ENCODE results near the gene ASCL3. TPM values are rescaled to one million over a fixed set of nuclear protein-coding genes. Genes with fewer than 3 reads are reported as not detected.
"Not testable (repeated sequence)": the region's sequence is repeated elsewhere in the genome, so short reads cannot be mapped to it uniquely, and the experiment has no call there.

ASCL3 gene
- total RNA-seq, 1 donor from 2014 or later, result not detected

- Histone ChIP-seq H3K36me3 (ENCODE audit: insufficient read depth, low read length) (no peaks in the 10 kb centered on the region), H3K27ac (ENCODE audit: low read depth, low read length) (no peak overlapping the region), H3K9me3 (ENCODE audit: insufficient read depth, low read depth, low read length) (no peaks in the 10 kb centered on the region), H3K9ac (ENCODE audit: low read length) (no peak overlapping the region), H3K27me3 (ENCODE audit: insufficient read depth, low read length) (no peaks in the 10 kb centered on the region), H3K4me3 (ENCODE audit: insufficient read depth, low read depth, low read length) (no peak overlapping the region), H3K4me2 (ENCODE audit: low read length) (no peak overlapping the region), H3K4me1 (ENCODE audit: insufficient read depth, low read length) (peaks cover 14% of the 10 kb centered on the region), H2AFZ (ENCODE audit: low read depth, low read length) (no peak overlapping the region), H3K79me2 (ENCODE audit: insufficient read depth, low read length) (no peaks in the 10 kb centered on the region), H4K20me1 (ENCODE audit: insufficient read depth, low read length) (peaks cover 5% of the 10 kb centered on the region)
- Mint-ChIP-seq H3K4me1 (ENCODE audit: low read depth, unreplicated experiment) (peaks cover 19% of the 10 kb centered on the region), H3K4me3 (ENCODE audit: unreplicated experiment) (no peak overlapping the region), H3K27me3 (ENCODE audit: low read depth, unreplicated experiment) (peaks cover 2% of the 10 kb centered on the region), H3K27ac (ENCODE audit: unreplicated experiment) (no peak overlapping the region), H3K36me3 (ENCODE audit: low read depth, unreplicated experiment) (peaks cover 7% of the 10 kb centered on the region), H3K9me3 (ENCODE audit: unreplicated experiment) (no peaks in the 10 kb centered on the region)
- no peak for FAIRE-seq
- TF ChIP-seq EZH2 (IDR thresholded peaks at IDR 0.05; ENCODE audit: insufficient read depth, low read length) (no peak), CTCF (IDR thresholded peaks at IDR 0.05; ENCODE audit: insufficient read depth, low read depth, low read length) (no peak)
- DNase-seq (ENCODE audit: low read depth), result no peak
These were observed 42.6 kb upstream of the ASCL3 start for GRCh38 chr11:8985462-8985861.

GRCh38 chr11:8983552-8983951 is 40.7 kb upstream of the ASCL3 start:
- Histone ChIP-seq H3K27ac (ENCODE audit: low read depth, low read length) (no peak overlapping the region), H3K79me2 (ENCODE audit: insufficient read depth, low read length) (no peaks in the 10 kb centered on the region), H3K9ac (ENCODE audit: low read length) (no peak overlapping the region), H3K36me3 (ENCODE audit: insufficient read depth, low read length) (no peaks in the 10 kb centered on the region), H3K4me3 (ENCODE audit: insufficient read depth, low read depth, low read length) (no peak overlapping the region), H3K4me2 (ENCODE audit: low read length) (no peak overlapping the region), H3K4me1 (ENCODE audit: insufficient read depth, low read length) (peaks cover 2% of the 10 kb centered on the region), H3K9me3 (ENCODE audit: insufficient read depth, low read depth, low read length) (no peaks in the 10 kb centered on the region), H4K20me1 (ENCODE audit: insufficient read depth, low read length) (peaks cover 4% of the 10 kb centered on the region), H2AFZ (ENCODE audit: low read depth, low read length) (no peak overlapping the region), H3K27me3 (ENCODE audit: insufficient read depth, low read length) (no peaks in the 10 kb centered on the region)
- TF ChIP-seq CTCF (IDR thresholded peaks at IDR 0.05; ENCODE audit: insufficient read depth, low read depth, low read length) (no peak), EZH2 (IDR thresholded peaks at IDR 0.05; ENCODE audit: insufficient read depth, low read length) (no peak)
- DNase-seq (ENCODE audit: low read depth) (no peak), FAIRE-seq (no peak)
- H3K36me3 Mint-ChIP-seq (ENCODE audit: low read depth, unreplicated experiment), result peaks cover 7% of the 10 kb centered on the region
- peaks cover 3% of the 10 kb centered on the region for H3K4me1 Mint-ChIP-seq (ENCODE audit: low read depth, unreplicated experiment)
- peaks cover 2% of the 10 kb centered on the region for H3K27me3 Mint-ChIP-seq (ENCODE audit: low read depth, unreplicated experiment)
- H3K27ac Mint-ChIP-seq (ENCODE audit: unreplicated experiment), result no peak overlapping the region
- H3K9me3 Mint-ChIP-seq (ENCODE audit: unreplicated experiment), result no peaks in the 10 kb centered on the region
- no peak overlapping the region for H3K4me3 Mint-ChIP-seq (ENCODE audit: unreplicated experiment)

GRCh38 chr11:8980485-8980884 is 37.7 kb upstream of the ASCL3 start:
- H3K4me1 ChIP-seq (ENCODE audit: insufficient read depth, low read length), result no peaks in the 10 kb centered on the region
- no peak overlapping the region for H3K9ac ChIP-seq (ENCODE audit: low read length)
- FAIRE-seq (no peak), DNase-seq (ENCODE audit: low read depth) (no peak)
- peaks cover 2% of the 10 kb centered on the region for H3K27me3 Mint-ChIP-seq (ENCODE audit: low read depth, unreplicated experiment)
- H2AFZ ChIP-seq (ENCODE audit: low read depth, low read length), result no peak overlapping the region
- no peaks in the 10 kb centered on the region for H3K36me3 ChIP-seq (ENCODE audit: insufficient read depth, low read length)
- no peaks in the 10 kb centered on the region for H3K4me1 Mint-ChIP-seq (ENCODE audit: low read depth, unreplicated experiment)
- no peaks in the 10 kb centered on the region for H3K27me3 ChIP-seq (ENCODE audit: insufficient read depth, low read length)
- H3K9me3 ChIP-seq (ENCODE audit: insufficient read depth, low read depth, low read length), result no peaks in the 10 kb centered on the region
- no peak overlapping the region for H3K27ac ChIP-seq (ENCODE audit: low read depth, low read length)
- no peak overlapping the region for H3K27ac Mint-ChIP-seq (ENCODE audit: unreplicated experiment)
- TF ChIP-seq EZH2 (IDR thresholded peaks at IDR 0.05; ENCODE audit: insufficient read depth, low read length), result no peak
- no peak for TF ChIP-seq CTCF (IDR thresholded peaks at IDR 0.05; ENCODE audit: insufficient read depth, low read depth, low read length)
- H3K36me3 Mint-ChIP-seq (ENCODE audit: low read depth, unreplicated experiment), result peaks cover 2% of the 10 kb centered on the region
- no peak overlapping the region for H3K4me2 ChIP-seq (ENCODE audit: low read length)
- no peaks in the 10 kb centered on the region for H3K9me3 Mint-ChIP-seq (ENCODE audit: unreplicated experiment)
- H3K4me3 ChIP-seq (ENCODE audit: insufficient read depth, low read depth, low read length), result no peak overlapping the region
- H3K79me2 ChIP-seq (ENCODE audit: insufficient read depth, low read length), result no peaks in the 10 kb centered on the region
- no peak overlapping the region for H3K4me3 Mint-ChIP-seq (ENCODE audit: unreplicated experiment)
- H4K20me1 ChIP-seq (ENCODE audit: insufficient read depth, low read length), result no peaks in the 10 kb centered on the region

- not testable (repeated sequence) for H3K27ac Mint-ChIP-seq (ENCODE audit: unreplicated experiment); H3K4me3 ChIP-seq (ENCODE audit: insufficient read depth, low read depth, low read length); H3K9me3 Mint-ChIP-seq (ENCODE audit: unreplicated experiment); FAIRE-seq; DNase-seq (ENCODE audit: low read depth); H3K4me2 ChIP-seq (ENCODE audit: low read length); H2AFZ ChIP-seq (ENCODE audit: low read depth, low read length); H3K9ac ChIP-seq (ENCODE audit: low read length); H3K27ac ChIP-seq (ENCODE audit: low read depth, low read length); H4K20me1 ChIP-seq (ENCODE audit: insufficient read depth, low read length); H3K36me3 ChIP-seq (ENCODE audit: insufficient read depth, low read length); H3K4me1 Mint-ChIP-seq (ENCODE audit: low read depth, unreplicated experiment); H3K9me3 ChIP-seq (ENCODE audit: insufficient read depth, low read depth, low read length); H3K36me3 Mint-ChIP-seq (ENCODE audit: low read depth, unreplicated experiment); H3K27me3 ChIP-seq (ENCODE audit: insufficient read depth, low read length); H3K4me1 ChIP-seq (ENCODE audit: insufficient read depth, low read length); H3K79me2 ChIP-seq (ENCODE audit: insufficient read depth, low read length); H3K27me3 Mint-ChIP-seq (ENCODE audit: low read depth, unreplicated experiment); H3K4me3 Mint-ChIP-seq (ENCODE audit: unreplicated experiment)
These were observed 36.5 kb upstream of the ASCL3 start for GRCh38 chr11:8979365-8979764.

All from astrocyte (in vitro differentiated cells and primary cell).